ENCODE results near the gene FAM89B.
A peak's percentile ranks its signal among the peaks of the same experiment; 100 is the strongest.

FAM89B gene

GRCh38 chr11:65538915-65539743 lies 33.2 kb upstream of the FAM89B start:
- H3K79me2 ChIP-seq (ENCODE audit: control insufficient read depth, insufficient read depth, low read length, poor library complexity) = peaks cover 3% of the 10 kb centered on the region
- H2BK120ac ChIP-seq (ENCODE audit: insufficient read depth, low read length, poor library complexity) = no peak overlapping the region
- peak in 1 of 2 donors; percentile 21 for DNase-seq
- peaks cover 4% of the 10 kb centered on the region for H3K27me3 ChIP-seq (ENCODE audit: insufficient read depth, low read length)
- peaks cover 43 to 46% of the 10 kb centered on the region in 2 experiments for H3K36me3 ChIP-seq (ENCODE audit: control insufficient read depth in 1 of 2, insufficient read depth in 2 of 2, low read length in 2 of 2)
- H3K14ac ChIP-seq (ENCODE audit: low read length) = no peak overlapping the region
- no CpG with 5 or more reads among the region's 92 CpGs for WGBS (ENCODE audit: extremely low coverage, insufficient coverage, insufficient read length)
- H3K79me1 ChIP-seq (ENCODE audit: low read length) = peaks cover 16% of the 10 kb centered on the region
- H3K18ac ChIP-seq (ENCODE audit: low read length) = no peak overlapping the region
- H3K9ac ChIP-seq (ENCODE audit: low read length) = no peak overlapping the region
- H3K4me2 ChIP-seq (ENCODE audit: low read length) = peak overlapping the region; percentile 68
- peaks cover 21 to 30% of the 10 kb centered on the region in 2 experiments for H3K4me1 ChIP-seq (ENCODE audit: control insufficient read depth in 1 of 2, insufficient read depth in 2 of 2, low read length in 2 of 2)
- peak overlapping the region; percentile 5 for H4K8ac ChIP-seq (ENCODE audit: low read depth, low read length)
- no peak overlapping the region for H4K12ac ChIP-seq (ENCODE audit: low read depth, low read length)
- no peak overlapping the region for H2BK5ac ChIP-seq (ENCODE audit: low read depth, low read length, poor library complexity)
- H2AK5ac ChIP-seq (ENCODE audit: low read length) = no peak overlapping the region
- H3K9me3 ChIP-seq (ENCODE audit: insufficient read depth, low read depth, low read length) = peaks cover 2% of the 10 kb centered on the region
- no peak overlapping the region for H4K91ac ChIP-seq (ENCODE audit: low read depth, low read length)
- H3K4me3 ChIP-seq (ENCODE audit: low read depth, low read length) = peak overlapping the region; percentile 40
- H2BK12ac ChIP-seq (ENCODE audit: low read length) = no peak overlapping the region
- H3K4ac ChIP-seq (ENCODE audit: low read depth, low read length) = no peak overlapping the region
- no peak overlapping the region for H3K23ac ChIP-seq (ENCODE audit: low read length)
- H3K27ac ChIP-seq (ENCODE audit: low read depth, low read length) = no peak overlapping the region
- H2AFZ ChIP-seq (ENCODE audit: insufficient read depth, low read length, poor library complexity) = no peak overlapping the region

GRCh38 chr11:65539744-65540289 lies 32.5 kb upstream of the FAM89B start:
- Histone ChIP-seq H3K14ac (ENCODE audit: low read length) (peak overlapping the region; percentile 7), H3K23ac (ENCODE audit: low read length) (no peak overlapping the region), H3K18ac (ENCODE audit: low read length) (no peak overlapping the region), H4K8ac (ENCODE audit: low read depth, low read length) (peak overlapping the region; percentile 12), H2AK5ac (ENCODE audit: low read length) (no peak overlapping the region), H2BK5ac (ENCODE audit: low read depth, low read length, poor library complexity) (no peak overlapping the region), H2BK120ac (ENCODE audit: insufficient read depth, low read length, poor library complexity) (no peak overlapping the region), H2AFZ (ENCODE audit: insufficient read depth, low read length, poor library complexity) (peak overlapping the region; percentile 13), H3K27ac (ENCODE audit: low read depth, low read length) (no peak overlapping the region), H3K9ac (ENCODE audit: low read length) (no peak overlapping the region), H3K27me3 (ENCODE audit: insufficient read depth, low read length) (peaks cover 4% of the 10 kb centered on the region), H3K4me1 (ENCODE audit: control insufficient read depth in 1 of 2, insufficient read depth in 2 of 2, low read length in 2 of 2) (peaks cover 21 to 30% of the 10 kb centered on the region in 2 experiments), H3K36me3 (ENCODE audit: control insufficient read depth in 1 of 2, insufficient read depth in 2 of 2, low read length in 2 of 2) (peaks cover 39 to 41% of the 10 kb centered on the region in 2 experiments), H4K12ac (ENCODE audit: low read depth, low read length) (peak overlapping the region; percentile 17), H3K9me3 (ENCODE audit: insufficient read depth, low read depth, low read length) (peaks cover 2% of the 10 kb centered on the region), H3K79me2 (ENCODE audit: control insufficient read depth, insufficient read depth, low read length, poor library complexity) (peaks cover 3% of the 10 kb centered on the region), H2BK12ac (ENCODE audit: low read length) (no peak overlapping the region), H3K4me2 (ENCODE audit: low read length) (peak overlapping the region; percentile 68), H4K91ac (ENCODE audit: low read depth, low read length) (no peak overlapping the region), H3K79me1 (ENCODE audit: low read length) (peaks cover 16% of the 10 kb centered on the region), H3K4ac (ENCODE audit: low read depth, low read length) (no peak overlapping the region), H3K4me3 (ENCODE audit: low read depth, low read length) (peak overlapping the region; percentile 68)
- DNase-seq = peak in 1 of 2 donors; percentile 18
- WGBS (ENCODE audit: extremely low coverage, insufficient coverage, insufficient read length) = no CpG with 5 or more reads among the region's 60 CpGs

- H2AK5ac ChIP-seq (ENCODE audit: low read length) = no peak overlapping the region
- H4K8ac ChIP-seq (ENCODE audit: low read depth, low read length) = peak overlapping the region; percentile 87
- peak overlapping the region; percentile 64 for H2AFZ ChIP-seq (ENCODE audit: insufficient read depth, low read length, poor library complexity)
- peaks cover 32 to 34% of the 10 kb centered on the region in 2 experiments for H3K36me3 ChIP-seq (ENCODE audit: control insufficient read depth in 1 of 2, insufficient read depth in 2 of 2, low read length in 2 of 2)
- H3K23ac ChIP-seq (ENCODE audit: low read length) = no peak overlapping the region
- H3K18ac ChIP-seq (ENCODE audit: low read length) = no peak overlapping the region
- peak overlapping the region; percentile 68 for H3K4me3 ChIP-seq (ENCODE audit: low read depth, low read length)
- H3K27ac ChIP-seq (ENCODE audit: low read depth, low read length) = peak overlapping the region; percentile 55
- no CpG with 5 or more reads among the region's 78 CpGs for WGBS (ENCODE audit: extremely low coverage, insufficient coverage, insufficient read length)
- peaks cover 3% of the 10 kb centered on the region for H3K79me2 ChIP-seq (ENCODE audit: control insufficient read depth, insufficient read depth, low read length, poor library complexity)
- peak overlapping the region; percentile 79 for H2BK120ac ChIP-seq (ENCODE audit: insufficient read depth, low read length, poor library complexity)
- peaks cover 2% of the 10 kb centered on the region for H3K9me3 ChIP-seq (ENCODE audit: insufficient read depth, low read depth, low read length)
- H4K12ac ChIP-seq (ENCODE audit: low read depth, low read length) = peak overlapping the region; percentile 13
- H3K14ac ChIP-seq (ENCODE audit: low read length) = peak overlapping the region; percentile 59
- peaks cover 4% of the 10 kb centered on the region for H3K27me3 ChIP-seq (ENCODE audit: insufficient read depth, low read length)
- peak overlapping the region; percentile 39 for H2BK5ac ChIP-seq (ENCODE audit: low read depth, low read length, poor library complexity)
- H2BK12ac ChIP-seq (ENCODE audit: low read length) = peak overlapping the region; percentile 54
- peak; percentile 94 to 96 for DNase-seq
- H4K91ac ChIP-seq (ENCODE audit: low read depth, low read length) = peak overlapping the region; percentile 88
- H3K79me1 ChIP-seq (ENCODE audit: low read length) = peaks cover 16% of the 10 kb centered on the region
- no peak overlapping the region for H3K9ac ChIP-seq (ENCODE audit: low read length)
- H3K4me1 ChIP-seq (ENCODE audit: control insufficient read depth in 1 of 2, insufficient read depth in 2 of 2, low read length in 2 of 2) = peaks cover 21 to 30% of the 10 kb centered on the region in 2 experiments
- peak overlapping the region; percentile 68 for H3K4me2 ChIP-seq (ENCODE audit: low read length)
- H3K4ac ChIP-seq (ENCODE audit: low read depth, low read length) = no peak overlapping the region
These were observed 31.8 kb upstream of the FAM89B start for GRCh38 chr11:65540290-65541092.

All from trophoblast cell (in vitro differentiated cells and primary cell).